GM19023 (cell line): ENCODE data around the gene NPY2R.

ENCODE experiments used
- ATAC-seq: cut with Tn5 transposase; IDR thresholded peaks from one replicate; pipeline ENCODE4 v1.9.1; 2021; ENCODE audit warnings: mild to moderate bottlenecking, moderate library complexity; ENCODE audit not compliant: unreplicated experiment

The NPY2R gene

GRCh38 chr4:155248002-155248896 is 39.8 kb downstream of the NPY2R start:
- ATAC-seq: no peak

GRCh38 chr4:155249016-155249566 is 40.7 kb downstream of the NPY2R start:
- ATAC-seq: no peak

GRCh38 chr4:155252327-155252726 is 43.9 kb downstream of the NPY2R start:
- ATAC-seq: no peak

GRCh38 chr4:155263480-155263879 is 55.0 kb downstream of the NPY2R start:
- ATAC-seq: no peak

- ATAC-seq: no peak
These were observed 56.7 kb downstream of the NPY2R start for GRCh38 chr4:155265113-155265512.
